SHP77 treated with DMSO at 0.1 percent for 48 hours (cell line): ENCODE results near the gene ZNF121.

Source experiments
- DNase-seq: peaks from one replicate; lab custom pipeline; 2025; lab: John Stamatoyannopoulos, UW

The ZNF121 gene

GRCh38 chr19:9538183-9539058, 45.9 kb downstream of the ZNF121 start, which contains the start of gene ZNF426:
Gene ZNF426 (minus strand): TSS chr19:9538645. CDS start chr19:9536232, 2,413 bp downstream.
- peak; percentile 84 for DNase-seq

- no peak for DNase-seq
Observed at GRCh38 chr19:9535934-9536333, 48.4 kb downstream of the ZNF121 start.

GRCh38 chr19:9531933-9532332, 52.4 kb downstream of the ZNF121 start:
- DNase-seq = no peak

- no peak for DNase-seq
Observed at GRCh38 chr19:9528757-9529336, 55.5 kb downstream of the ZNF121 start.

GRCh38 chr19:9523885-9524474, 60.3 kb downstream of the ZNF121 start:
- no peak for DNase-seq
